Measurements from ENCODE around the gene PDP2. TPM values are rescaled to one million over a fixed set of nuclear protein-coding genes. Genes with fewer than 3 reads are reported as not detected.

Gene PDP2
- total RNA-seq, 1 donor from 2014 or later: 16.9 TPM

GRCh38 chr16:66910175-66910940, 30.0 kb downstream of the PDP2 start:
- peak; percentile 24 for DNase-seq
- ATAC-seq: no peak
- Histone ChIP-seq H3K4me3 (no peak overlapping the region), H3K36me3 (no peaks in the 10 kb centered on the region), H3K9me3 (no peaks in the 10 kb centered on the region), H3K27me3 (ENCODE audit: low read depth) (no peaks in the 10 kb centered on the region), H3K4me1 (peaks cover 8% of the 10 kb centered on the region), H3K27ac (no peak overlapping the region)
- no peak for TF ChIP-seq CTCF (IDR thresholded peaks at IDR 0.05)
- intact Hi-C loops (cut with DNase I): no loop called here

DNA sequence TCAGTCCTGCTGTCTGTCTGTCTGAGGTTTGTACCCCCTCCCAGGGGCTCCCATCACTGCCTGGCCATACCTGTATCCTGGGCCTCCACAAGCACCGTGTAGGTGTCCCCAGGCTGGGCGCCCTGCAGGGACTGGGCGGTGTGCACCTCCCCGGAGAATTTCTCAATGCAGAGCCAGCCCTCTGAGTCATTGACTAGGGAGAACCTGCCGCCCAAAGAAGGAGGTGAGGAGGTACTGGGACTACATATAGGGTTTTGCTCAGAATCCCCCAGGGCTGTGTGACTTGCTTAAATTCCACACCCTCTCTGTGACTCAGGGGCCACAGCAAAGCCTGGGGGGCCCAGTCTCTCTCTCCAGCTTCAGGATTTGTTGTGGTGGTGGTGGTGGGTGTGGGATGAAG, 30.8 kb downstream of the PDP2 start:
- Histone ChIP-seq H3K4me1 (peaks cover under 1% of the 10 kb centered on the region), H3K36me3 (no peaks in the 10 kb centered on the region), H3K4me3 (no peak overlapping the region), H3K9me3 (no peaks in the 10 kb centered on the region), H3K27ac (no peak overlapping the region), H3K27me3 (ENCODE audit: low read depth) (no peaks in the 10 kb centered on the region)
- intact Hi-C loops (cut with DNase I): no loop called here
- TF ChIP-seq CTCF (IDR thresholded peaks at IDR 0.05): no peak
- ATAC-seq: no peak
- peak; percentile 20 for DNase-seq

DNA sequence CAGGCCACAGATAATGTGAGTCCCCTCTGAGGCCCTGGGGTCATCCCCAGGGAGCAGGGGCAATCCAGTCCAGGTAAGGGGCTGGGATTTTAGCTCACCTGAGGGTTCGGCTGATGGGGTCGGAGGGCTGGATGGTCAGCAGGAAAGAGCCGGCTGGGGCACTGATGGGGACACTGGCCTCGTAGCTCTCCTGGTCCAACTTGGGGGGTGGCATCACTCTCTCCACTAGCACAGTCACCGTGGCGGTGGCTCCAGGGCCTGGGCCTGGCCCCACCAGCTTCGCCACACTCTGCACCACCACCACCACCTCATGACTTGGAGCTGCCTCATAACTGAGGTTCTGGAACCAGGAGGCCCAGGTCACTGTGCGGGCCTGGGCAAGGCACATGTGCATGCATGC, 31.5 kb downstream of the PDP2 start:
- intact Hi-C loops (cut with DNase I): no loop called here
- H3K27ac ChIP-seq: no peak overlapping the region
- no peaks in the 10 kb centered on the region for H3K36me3 ChIP-seq
- H3K4me1 ChIP-seq: no peaks in the 10 kb centered on the region
- no peaks in the 10 kb centered on the region for H3K9me3 ChIP-seq
- H3K4me3 ChIP-seq: no peak overlapping the region
- no peak for ATAC-seq
- no peaks in the 10 kb centered on the region for H3K27me3 ChIP-seq (ENCODE audit: low read depth)
- peak; percentile 32 for DNase-seq
- no peak for TF ChIP-seq CTCF (IDR thresholded peaks at IDR 0.05)

DNA sequence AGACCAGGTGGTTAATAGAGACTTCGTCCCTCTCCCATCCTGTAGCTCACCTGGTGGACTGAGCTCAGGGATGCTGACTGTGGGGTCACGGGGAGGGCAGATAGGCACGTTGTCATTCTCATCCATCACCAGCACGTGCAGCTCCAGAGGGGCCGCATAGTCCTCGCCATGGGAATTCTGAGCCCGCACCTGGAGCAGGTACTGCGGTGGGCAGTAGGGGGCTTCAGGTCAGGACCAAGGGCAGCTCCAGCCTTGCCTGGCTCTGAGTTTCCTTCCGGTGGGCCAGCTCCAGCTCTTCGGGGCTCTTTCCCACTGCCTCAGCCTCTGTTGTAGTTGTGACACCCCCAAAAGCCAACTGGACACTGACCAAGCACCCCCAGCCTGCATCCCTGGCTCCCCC, 32.8 kb downstream of the PDP2 start:
- H3K27ac ChIP-seq: no peak overlapping the region
- ATAC-seq: no peak
- intact Hi-C loops (cut with DNase I): no loop called here
- no peaks in the 10 kb centered on the region for H3K36me3 ChIP-seq
- H3K27me3 ChIP-seq (ENCODE audit: low read depth): no peaks in the 10 kb centered on the region
- no peak for DNase-seq
- no peak overlapping the region for H3K4me3 ChIP-seq
- no peak for TF ChIP-seq CTCF (IDR thresholded peaks at IDR 0.05)
- no peaks in the 10 kb centered on the region for H3K4me1 ChIP-seq
- H3K9me3 ChIP-seq: no peaks in the 10 kb centered on the region

DNA sequence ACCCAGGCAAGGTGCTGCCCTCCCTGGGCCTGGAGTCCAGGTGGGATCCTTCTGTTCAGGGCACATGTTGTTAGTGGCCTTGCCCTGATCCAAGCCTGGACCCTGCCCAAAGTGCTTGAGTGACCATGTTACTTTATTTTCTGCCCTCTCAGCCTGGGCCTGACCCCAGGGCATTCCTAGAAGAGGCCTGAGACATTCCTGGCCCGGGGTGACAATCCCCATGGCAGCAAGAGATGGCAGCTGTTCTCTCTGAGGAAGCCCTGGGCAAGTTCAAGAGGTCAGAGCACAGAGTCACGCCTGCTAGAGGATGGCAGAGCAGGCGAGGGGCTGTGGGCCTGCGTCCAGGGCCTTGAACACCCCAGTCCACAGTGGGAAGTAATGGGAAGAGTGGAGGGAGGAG, 33.4 kb downstream of the PDP2 start:
- Histone ChIP-seq H3K27ac (no peak overlapping the region), H3K9me3 (no peaks in the 10 kb centered on the region), H3K4me1 (no peaks in the 10 kb centered on the region), H3K27me3 (ENCODE audit: low read depth) (no peaks in the 10 kb centered on the region), H3K4me3 (no peak overlapping the region), H3K36me3 (no peaks in the 10 kb centered on the region)
- no peak for DNase-seq
- intact Hi-C loops (cut with DNase I): no loop called here
- no peak for ATAC-seq
- no peak for TF ChIP-seq CTCF (IDR thresholded peaks at IDR 0.05)

Data from lower lobe of right lung (tissue), 2 donors.